ENCODE measurements around the gene FTH1. TPM values are rescaled to one million over a fixed set of nuclear protein-coding genes. Genes with fewer than 3 reads are reported as not detected.

Gene FTH1
- total and polyA plus RNA-seq, 2 of the 13 experiments (the other 11 are each of a cell fraction or from before 2014, with no cell fraction given) = 607 to 760 TPM

GRCh38 chr11:62004473-62004872 is 37.0 kb upstream of the FTH1 start:
- H3K4me2 ChIP-seq (ENCODE audit: low read depth, low read length) = no peak overlapping the region
- 88% methylated on average over 2 of the region's 2 CpGs for WGBS (ENCODE audit: low lambda C conversion rate)
- no peaks in the 10 kb centered on the region for H3K79me2 ChIP-seq (ENCODE audit: insufficient read depth, low read length)
- H4K20me1 ChIP-seq (ENCODE audit: insufficient read depth, low read length) = no peaks in the 10 kb centered on the region
- peak overlapping the region; percentile 26 for H3K27ac ChIP-seq (ENCODE audit: extremely low read length, insufficient read depth, low read length)
- FAIRE-seq = no peak
- H2AFZ ChIP-seq (ENCODE audit: low read length) = no peak overlapping the region
- no peak overlapping the region for H3K9ac ChIP-seq (ENCODE audit: insufficient read depth, low read depth, low read length)
- ChIA-PET CTCF (ENCODE audit: low intra/inter-chr PET ratio, low total read pairs) (no interaction called here), POLR2A (interaction anchor here (1.1 to 17.8 kb wide), 3 partner anchors 9 to 27 kb away, joined by 3 to 518 read pairs (median 3); no protein-coding TSS in a partner anchor)
- no TSS peak for BruUV-seq (replicated peaks)
- peaks cover 4% of the 10 kb centered on the region for H3K9me3 ChIP-seq (ENCODE audit: low read length)
- no peak overlapping the region for H3K4me3 ChIP-seq (replicated peaks in 1 of 3; ENCODE audit: insufficient read depth in 1 of 3, low read depth in 2 of 3, low read length in 3 of 3)
- peaks cover 67% of the 10 kb centered on the region for H3K4me1 ChIP-seq (ENCODE audit: insufficient read depth, low read length)
- intact Hi-C loops (cut with micrococcal nuclease; ENCODE audit: unreplicated experiment) = loop anchor here (10.0 kb wide), 1 partner anchor 50 kb away; no protein-coding TSS in a partner anchor
- H3K27me3 ChIP-seq (ENCODE audit: control insufficient read depth in 1 of 2, insufficient read depth in 2 of 2, low read length in 2 of 2) = no peaks in the 10 kb centered on the region
- in situ Hi-C loops (cut with HindIII; ENCODE audit: extremely low pct_ligation_motif_present, low pct_unique_long_range_greater_than_20kb) = loop anchor here (5.0 kb wide), 1 partner anchor 37 kb away; the partner anchor contains the start of gene FTH1
- no peaks in the 10 kb centered on the region for H3K36me3 ChIP-seq (replicated peaks in 1 of 2; ENCODE audit: control insufficient read depth in 1 of 2, insufficient read depth in 2 of 2, low read length in 2 of 2)
- no peak for ATAC-seq
- no peak for DNase-seq (ENCODE audit: low spot score)
- no peak for TF ChIP-seq ZNF747 (CRISPR knock-in tag; IDR thresholded peaks at IDR 0.05; ENCODE audit: borderline replicate concordance)
- no peak for TF ChIP-seq GPBP1L1 (CRISPR knock-in tag; IDR thresholded peaks at IDR 0.05)
- no peak for TF ChIP-seq ZC3H4 (CRISPR knock-in tag; IDR thresholded peaks at IDR 0.05; ENCODE audit: borderline replicate concordance)
- no peak for TF ChIP-seq ZNF782 (CRISPR knock-in tag; IDR thresholded peaks at IDR 0.05; ENCODE audit: borderline replicate concordance)
- no peak for TF ChIP-seq SETDB1 (CRISPR knock-in tag; IDR thresholded peaks at IDR 0.05; ENCODE audit: borderline replicate concordance)
- TF ChIP-seq ETS1 (CRISPR knock-in tag; IDR thresholded peaks at IDR 0.05) = no peak
- no peak for TF ChIP-seq ZNF597 (CRISPR knock-in tag; IDR thresholded peaks at IDR 0.05)
- TF ChIP-seq IKZF1 (IDR thresholded peaks at IDR 0.05) = no peak
- no peak for TF ChIP-seq POLR2AphosphoS2 (IDR thresholded peaks at IDR 0.05; ENCODE audit: low read depth, low read length)

Measured in HepG2 (cell line).